Measurements from ENCODE around the gene IGF2.

The IGF2 gene

GRCh38 chr11:2109541-2110019 is 29.6 kb downstream of the IGF2 start:
- TF ChIP-seq CTCF (IDR thresholded peaks at IDR 0.05; ENCODE audit: extremely low read depth, missing control alignments), result no peak
- DNase-seq (ENCODE audit: low spot score), result no peak

- DNase-seq (ENCODE audit: low spot score), result no peak
- TF ChIP-seq CTCF (IDR thresholded peaks at IDR 0.05; ENCODE audit: extremely low read depth, missing control alignments), result no peak
Measured at GRCh38 chr11:2108675-2109491, 30.3 kb downstream of the IGF2 start.

- no peak for DNase-seq (ENCODE audit: low spot score)
- TF ChIP-seq CTCF (IDR thresholded peaks at IDR 0.05; ENCODE audit: extremely low read depth, missing control alignments), result no peak
Measured at GRCh38 chr11:2107941-2108630, 31.1 kb downstream of the IGF2 start.

GRCh38 chr11:2107521-2107920 is 31.7 kb downstream of the IGF2 start:
- TF ChIP-seq CTCF (IDR thresholded peaks at IDR 0.05; ENCODE audit: extremely low read depth, missing control alignments), result no peak
- no peak for DNase-seq (ENCODE audit: low spot score)

- no peak for DNase-seq (ENCODE audit: low spot score)
- no peak for TF ChIP-seq CTCF (IDR thresholded peaks at IDR 0.05; ENCODE audit: extremely low read depth, missing control alignments)
Measured at GRCh38 chr11:2106583-2107209, 32.5 kb downstream of the IGF2 start.

GRCh38 chr11:2105511-2105910 is 33.7 kb downstream of the IGF2 start:
- DNase-seq (ENCODE audit: low spot score), result no peak
- no peak for TF ChIP-seq CTCF (IDR thresholded peaks at IDR 0.05; ENCODE audit: extremely low read depth, missing control alignments)
